CD4-positive, alpha-beta T cell treated with Interferon alpha-2 for 1 hour (primary cell): ENCODE data around the gene FBXL16.
"Not testable (repeated sequence)": the region's sequence is repeated elsewhere in the genome, so short reads cannot be mapped to it uniquely, and the experiment has no call there.

Experiments
- DNase-seq, 2 donors: peaks; one replicate each; pipeline ENCODE4 v3.0.0-alpha.2; 2020 to 2022

FBXL16 gene, protein sequence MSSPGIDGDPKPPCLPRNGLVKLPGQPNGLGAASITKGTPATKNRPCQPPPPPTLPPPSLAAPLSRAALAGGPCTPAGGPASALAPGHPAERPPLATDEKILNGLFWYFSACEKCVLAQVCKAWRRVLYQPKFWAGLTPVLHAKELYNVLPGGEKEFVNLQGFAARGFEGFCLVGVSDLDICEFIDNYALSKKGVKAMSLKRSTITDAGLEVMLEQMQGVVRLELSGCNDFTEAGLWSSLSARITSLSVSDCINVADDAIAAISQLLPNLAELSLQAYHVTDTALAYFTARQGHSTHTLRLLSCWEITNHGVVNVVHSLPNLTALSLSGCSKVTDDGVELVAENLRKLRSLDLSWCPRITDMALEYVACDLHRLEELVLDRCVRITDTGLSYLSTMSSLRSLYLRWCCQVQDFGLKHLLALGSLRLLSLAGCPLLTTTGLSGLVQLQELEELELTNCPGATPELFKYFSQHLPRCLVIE

DNA sequence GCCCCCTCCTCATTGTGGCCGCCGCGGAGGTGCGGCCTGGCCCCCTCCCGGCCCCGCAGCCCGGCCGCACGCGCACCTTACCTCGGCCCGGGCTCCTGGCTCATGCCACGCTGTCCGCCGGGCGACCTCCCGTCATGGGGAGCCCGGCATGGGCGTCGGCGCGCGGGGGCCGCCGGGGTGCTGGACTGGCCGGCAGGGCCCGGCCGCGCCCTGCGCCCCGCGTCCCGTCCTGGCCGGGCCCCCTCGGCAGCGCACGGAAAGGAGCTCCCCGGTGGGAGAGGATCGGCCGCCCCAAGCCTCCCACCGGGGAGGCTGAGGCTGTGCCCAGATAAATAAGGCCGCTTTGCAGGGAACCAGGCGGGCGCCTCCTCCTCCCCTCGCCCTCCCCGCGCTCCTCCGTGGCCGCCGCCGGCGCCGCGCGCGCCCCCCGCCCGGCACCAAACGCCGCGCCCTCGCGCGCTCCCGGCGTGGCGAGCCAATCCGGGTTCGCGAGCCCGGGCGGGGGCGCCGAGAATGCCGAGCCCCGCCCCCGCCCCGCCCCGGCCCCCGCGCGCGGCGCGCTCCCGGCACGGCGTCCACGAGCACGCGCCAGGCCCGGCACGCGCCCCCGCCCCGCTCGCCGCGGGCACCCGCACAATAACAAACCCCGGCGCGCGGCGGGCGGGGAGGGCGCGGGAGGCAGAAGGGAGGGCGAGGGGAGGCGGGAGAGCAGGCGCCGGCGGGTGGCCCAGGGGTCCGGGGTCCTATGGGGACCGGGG, at the start of gene FBXL16:
Gene FBXL16, minus strand, starts transcription at position 371 of the 758 bp plus-strand sequence. CDS start 8,396 bp downstream, outside the sequence.
- DNase-seq: no peak

DNA sequence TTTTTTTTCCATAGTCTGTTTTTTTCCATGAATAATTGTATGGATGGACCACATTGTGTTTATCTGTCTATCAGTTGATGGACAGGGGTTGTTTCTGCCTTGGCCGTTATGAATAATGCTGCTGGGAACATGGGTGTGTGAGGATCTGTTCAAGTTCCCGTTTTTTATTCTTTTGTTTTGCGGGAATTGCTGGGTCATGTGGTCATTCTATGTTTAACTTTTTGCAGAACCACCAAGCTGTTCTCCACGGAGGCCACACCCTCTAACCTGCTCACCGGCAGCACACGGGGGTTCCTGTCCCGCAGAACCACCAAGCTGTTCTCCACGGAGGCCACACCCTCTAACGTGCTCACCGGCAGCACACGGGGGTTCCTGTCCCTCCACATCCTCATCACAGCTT, 49.1 kb upstream of the FBXL16 start:
- DNase-seq: peak in 1 of 2 donors; percentile 43

DNA sequence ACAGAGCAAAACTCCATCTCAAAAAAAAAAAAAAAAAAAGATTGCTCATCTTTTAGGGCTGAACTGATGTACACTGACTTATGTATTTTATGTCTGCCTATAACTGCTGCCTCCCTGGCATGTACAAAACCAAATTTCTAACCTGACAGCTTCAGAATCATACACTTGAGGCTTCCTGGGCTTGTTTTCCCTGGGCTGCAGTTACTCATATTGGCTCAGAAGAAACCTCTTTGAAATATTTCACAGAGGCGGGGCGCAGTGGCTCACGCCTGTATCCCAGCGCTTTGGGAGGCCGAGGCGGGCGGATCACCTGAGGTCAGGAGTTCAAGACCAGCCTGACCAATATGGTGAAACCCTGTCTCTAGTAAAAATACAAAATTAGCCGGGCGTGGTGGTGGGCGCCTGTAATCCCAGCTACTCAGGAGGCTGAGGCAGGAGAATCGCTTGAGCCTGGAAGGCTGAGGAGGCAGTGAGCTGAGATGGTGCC, 48.6 kb upstream of the FBXL16 start:
- DNase-seq: not testable (repeated sequence)

DNA sequence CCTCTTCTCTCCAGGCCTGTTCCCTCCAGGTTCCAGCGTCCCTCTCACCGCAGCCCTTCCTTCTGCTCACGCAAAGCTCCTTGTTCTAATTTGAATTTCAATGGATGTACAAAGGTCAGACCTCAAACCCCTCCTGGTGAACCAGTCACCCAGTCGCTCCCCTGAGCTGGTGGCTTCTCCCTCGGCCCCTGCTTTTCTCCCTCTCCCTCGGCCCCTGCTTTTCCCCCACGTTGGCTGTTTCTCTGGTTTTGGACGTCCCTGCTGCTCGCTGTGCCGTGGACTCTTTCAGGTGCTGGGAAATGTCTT, 46.4 kb upstream of the FBXL16 start:
- no peak for DNase-seq

DNA sequence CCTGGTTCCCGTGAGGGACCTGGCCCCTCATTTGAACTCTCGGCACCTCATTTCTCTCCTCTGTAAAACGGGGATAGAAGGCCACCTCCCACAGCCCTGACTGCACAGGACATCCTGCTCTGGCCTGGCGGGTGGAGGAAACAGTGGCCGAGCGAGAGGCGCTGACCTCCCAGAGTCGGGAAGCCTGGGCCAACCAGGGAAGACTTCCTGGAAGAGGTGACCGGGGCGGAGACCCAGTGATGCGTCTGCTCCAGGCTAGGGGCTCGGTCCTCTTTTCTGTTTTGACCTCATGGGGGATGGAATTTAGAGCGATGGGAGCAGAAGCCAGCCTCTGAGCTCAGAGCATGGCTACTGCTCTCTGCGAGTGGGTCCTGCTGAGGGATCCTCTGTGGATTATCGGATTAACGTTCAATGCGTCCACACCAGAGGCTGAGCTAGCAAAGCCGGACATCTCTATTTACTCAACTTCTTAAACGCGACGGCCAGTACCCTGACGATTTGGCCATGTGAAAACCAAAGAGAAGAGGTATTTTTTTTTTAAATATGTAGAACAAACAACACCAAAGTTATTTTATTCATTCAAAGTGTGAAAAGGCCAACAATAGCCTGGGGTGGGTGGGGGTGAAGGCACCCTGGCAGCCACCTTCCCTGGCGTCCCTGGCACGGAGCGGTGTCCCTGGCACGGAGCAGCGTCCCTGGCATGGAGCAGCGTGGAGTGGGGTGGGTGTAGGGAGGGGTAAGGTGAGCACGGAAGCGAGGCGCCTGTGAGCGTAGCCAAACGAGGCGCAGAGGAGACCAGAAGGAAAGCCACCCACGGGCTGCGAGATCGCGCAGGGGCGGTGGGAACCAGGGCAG, 45.8 kb upstream of the FBXL16 start:
- DNase-seq: no peak

DNA sequence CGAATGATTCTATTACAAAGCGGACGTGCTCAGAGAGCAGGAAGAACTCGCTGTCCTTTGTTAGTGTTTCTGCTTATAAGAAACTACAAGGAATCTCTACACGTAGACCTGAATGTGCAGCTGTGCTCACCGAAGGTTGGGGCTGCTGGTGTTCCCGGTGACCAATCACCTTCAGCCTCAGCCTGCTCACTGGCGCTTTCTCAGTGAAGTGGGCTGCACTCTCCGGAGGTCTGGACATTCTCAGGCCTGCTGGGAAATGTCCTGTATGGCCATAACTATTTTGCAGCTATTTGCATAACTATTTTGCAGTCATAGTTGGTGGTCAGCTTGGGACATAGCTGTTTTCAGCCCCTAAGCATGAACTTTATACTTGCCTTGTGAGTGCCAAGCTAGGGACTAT, 44.9 kb upstream of the FBXL16 start:
- no peak for DNase-seq

DNA sequence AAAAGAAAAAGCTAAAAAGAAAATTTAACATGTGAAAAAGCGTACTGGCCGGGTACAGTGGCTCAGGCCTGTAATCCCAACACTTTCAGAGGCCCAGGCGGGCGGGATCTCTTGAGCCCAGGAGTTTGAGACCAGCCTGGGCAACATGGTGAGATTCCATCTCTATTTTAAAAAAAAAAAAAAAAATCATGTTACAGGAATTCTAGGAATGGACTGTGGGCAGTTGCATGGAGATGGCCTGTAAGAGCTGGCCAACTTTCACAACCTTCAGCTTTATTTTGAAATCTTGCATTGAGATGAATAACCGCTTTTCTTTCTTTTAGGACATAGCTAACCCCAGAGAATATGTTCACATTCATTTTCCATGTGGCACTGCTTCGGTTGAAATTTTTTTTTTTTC, 43.4 kb upstream of the FBXL16 start:
- no peak for DNase-seq

DNA sequence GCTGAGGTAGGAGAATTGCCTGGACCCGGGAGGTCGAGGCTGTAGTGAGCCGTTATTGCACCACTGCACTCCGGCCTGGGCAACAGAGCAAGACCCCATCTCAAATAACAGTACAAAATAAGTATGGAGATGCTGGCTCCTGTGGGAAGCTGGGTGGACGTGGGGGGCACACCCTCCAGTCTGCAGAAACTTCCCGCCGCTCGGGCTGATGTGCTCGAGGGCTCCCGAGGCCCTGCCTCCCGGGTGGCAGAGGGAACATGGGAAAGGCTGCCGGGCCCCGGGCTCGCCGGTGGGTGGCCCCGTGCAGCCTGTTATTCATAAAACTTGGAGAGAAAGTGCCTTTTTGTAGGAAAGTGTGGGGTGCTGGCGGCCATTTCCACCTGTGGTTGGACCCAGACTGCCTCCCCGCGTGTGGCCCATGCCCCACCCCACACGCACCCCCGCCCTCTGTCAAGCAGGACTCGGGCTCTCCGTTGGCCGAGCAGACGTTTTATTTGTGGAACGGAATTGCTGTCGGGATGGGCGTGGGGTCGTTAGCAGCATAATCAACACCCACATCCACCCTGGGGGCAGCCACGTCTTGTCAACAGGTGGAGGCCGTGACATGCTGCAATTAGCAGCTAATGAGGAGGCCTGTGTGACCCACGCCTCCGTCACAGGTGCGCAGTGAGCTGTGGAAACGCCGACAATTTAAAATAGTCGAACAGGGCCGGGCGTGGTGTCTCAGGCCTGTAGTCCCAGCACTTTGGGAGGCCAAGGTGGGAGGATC, 42.6 kb upstream of the FBXL16 start:
- no peak for DNase-seq

DNA sequence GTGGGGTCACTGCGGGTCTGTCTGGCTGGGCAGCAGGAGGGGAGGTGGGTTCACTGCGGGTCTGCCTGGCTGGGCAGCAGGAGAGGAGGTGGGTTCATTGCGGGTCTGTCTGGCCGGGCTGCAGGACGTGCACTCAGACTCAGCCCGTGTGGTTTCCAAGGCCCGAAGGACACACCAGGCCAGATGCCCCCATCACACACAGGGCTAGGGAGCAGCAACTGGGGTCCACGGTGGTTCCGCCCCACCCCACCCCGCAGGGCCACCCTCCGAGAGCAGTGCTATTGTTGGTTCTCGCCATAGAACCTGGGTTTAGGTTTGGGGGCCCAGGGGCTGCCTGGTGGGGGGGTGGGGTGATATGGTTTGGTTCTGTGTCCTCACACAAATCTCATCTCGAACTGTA, 41.0 kb upstream of the FBXL16 start:
- DNase-seq: no peak

DNA sequence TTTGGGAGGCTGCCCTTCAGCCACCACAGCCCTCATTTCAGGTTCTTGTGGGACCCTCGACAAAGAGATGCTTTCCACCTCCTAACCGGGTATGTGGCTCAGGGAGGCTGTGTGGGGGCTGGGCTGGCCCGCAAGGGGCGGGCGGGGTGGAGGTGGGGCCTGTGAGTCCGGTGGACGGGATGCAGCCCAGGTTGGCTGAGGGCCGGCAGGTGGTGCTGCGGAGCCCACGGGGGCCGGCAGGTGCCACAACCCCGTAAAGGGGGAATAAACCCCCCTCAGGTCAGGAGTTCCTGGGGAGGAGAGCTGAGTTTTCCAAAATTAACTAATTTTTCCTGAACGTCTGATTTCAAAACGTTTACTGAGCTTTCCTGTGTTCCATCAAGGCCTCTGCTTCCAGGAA, 40.1 kb upstream of the FBXL16 start:
- no peak for DNase-seq

DNA sequence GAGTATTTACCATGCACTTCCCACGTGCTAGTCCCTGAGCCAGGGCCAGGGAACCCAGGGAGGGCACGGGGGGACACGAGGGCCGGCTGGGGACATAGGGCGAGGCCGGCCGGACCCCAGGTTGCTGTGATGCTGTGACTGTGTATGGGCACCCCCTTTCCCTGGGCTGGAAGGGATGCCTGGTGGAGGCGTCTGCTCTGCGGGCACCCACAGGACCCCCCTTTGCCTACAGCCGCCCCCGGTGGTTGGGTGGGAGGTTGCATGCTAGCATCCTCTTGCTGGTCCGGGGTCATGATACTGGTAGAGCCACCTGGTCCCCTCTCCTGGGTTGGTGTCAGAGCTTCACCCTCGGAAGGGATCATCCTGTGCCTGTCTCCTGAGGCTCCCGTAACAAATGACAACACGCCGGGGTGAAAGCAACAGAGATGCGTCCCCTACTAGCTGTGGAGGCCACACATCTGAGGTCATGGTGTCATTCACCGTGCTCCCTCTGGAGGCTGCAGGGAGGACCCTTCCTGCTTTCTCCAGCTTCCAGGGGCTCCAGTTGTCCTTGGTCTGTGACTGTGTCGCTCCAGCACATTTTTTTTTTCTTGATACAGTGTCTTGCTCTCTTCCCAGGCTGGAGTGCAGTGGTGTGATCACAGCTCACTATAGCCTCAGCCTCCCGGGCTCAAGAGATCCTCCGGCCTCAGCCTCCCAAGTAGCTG, 38.3 kb upstream of the FBXL16 start:
- no peak for DNase-seq

DNA sequence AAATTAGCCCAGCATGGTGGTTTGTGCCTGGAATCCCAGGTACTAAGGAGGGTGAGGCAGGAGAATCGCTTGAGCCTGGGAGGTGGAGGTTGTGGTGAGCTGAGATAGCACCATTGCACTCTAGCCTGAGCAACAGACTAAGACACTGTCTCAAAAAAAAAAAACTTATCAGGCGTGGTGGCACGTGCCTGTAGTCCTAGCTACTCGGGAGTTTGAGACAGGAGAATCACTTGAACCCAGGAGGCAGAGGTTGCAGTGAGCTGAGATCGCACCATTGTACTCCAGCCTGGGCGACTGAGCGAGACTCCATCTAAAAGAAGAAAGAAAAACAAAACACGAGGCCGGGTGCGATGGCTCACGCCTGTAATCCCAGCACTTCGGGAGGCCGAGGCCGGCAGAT, 37.3 kb upstream of the FBXL16 start:
- not testable (repeated sequence) for DNase-seq

DNA sequence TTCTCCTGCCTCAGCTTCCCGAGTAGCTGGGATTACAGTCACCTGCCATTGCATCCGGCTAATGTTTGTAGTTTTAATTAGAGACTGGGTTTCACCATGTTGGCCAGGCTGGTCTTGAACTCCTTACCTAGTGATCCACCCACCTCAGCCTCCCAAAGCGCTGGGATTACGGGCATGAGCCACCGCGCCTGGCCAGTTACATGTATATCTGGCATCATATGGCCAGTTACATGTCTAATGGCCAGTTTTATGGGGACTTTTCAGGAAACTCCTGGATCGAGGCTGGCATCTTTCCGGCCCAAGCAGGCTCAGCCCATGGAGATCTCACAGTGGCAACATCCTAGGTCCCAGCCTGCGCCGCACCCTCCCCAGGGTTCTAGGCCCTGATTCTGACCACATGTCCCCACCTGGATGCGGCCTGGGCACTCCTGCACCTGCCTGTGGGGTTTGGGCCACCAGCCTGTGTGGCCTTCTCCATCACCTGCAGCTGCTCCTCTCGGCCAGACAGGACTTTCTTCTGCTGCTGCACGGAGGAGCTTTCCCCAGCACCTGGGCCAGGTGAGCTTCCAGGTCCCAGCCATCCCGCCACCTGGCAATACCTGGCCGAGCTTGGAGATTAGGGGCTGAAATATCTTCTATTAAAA, 36.5 kb upstream of the FBXL16 start:
- no peak for DNase-seq

DNA sequence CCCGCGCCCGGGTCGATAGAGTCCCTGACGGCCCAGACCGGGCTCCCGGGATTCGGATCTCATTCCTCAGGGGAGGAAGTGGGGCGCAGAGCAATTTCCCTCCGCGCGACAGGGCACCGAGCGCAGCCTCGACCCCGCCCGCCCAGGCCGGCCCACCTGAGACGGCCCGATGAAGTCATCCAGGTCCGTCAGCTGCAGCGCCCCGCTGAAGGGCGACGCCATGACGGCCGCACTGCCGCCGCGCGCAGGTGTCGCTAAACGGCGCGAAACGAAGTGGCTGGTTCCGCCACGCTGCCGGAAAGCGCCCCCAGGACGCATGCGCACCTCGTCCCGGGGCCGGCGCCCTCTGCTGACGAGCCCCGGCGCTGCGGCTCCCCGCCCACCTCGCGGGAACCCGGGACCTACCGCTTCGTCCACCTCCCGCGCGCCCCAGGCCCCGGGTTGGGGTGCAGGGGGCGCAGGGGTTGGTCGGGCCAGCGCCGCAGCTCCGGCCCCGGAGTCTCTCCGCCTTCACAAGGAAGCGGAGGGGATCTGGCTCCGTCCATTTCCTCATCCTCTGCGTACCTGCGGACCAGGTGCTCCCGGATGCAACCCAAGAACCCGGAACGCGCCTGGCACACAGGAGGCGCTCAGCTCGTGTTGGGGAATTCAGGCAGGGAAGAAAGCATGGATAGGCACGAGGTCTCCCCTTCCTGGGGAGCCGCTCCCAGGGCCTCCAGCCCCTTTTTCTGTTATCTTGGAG, 35.3 kb upstream of the FBXL16 start, which contains the start of gene CIAO3:
Gene CIAO3, minus strand, starts transcription at position 234 of the 742 bp plus-strand sequence. Its CDS starts 12 bp downstream, at position 222.
- peak; percentile 87 to 93 for DNase-seq

DNA sequence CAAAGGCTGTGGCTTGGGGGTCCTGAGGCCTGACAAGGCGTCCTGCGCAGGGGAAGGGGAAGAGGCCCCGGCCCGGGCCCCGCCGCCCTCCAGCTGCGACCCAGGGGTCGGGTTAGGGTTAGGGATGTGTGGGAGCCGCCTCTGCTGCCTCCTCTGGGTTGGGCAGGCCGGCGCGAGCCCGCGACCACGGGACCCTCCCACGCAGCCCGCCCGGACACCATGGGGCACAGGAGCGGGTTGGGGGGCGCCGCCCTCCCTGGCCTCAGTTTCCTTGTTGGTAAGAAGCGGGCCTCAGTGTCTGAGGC, 34.8 kb upstream of the FBXL16 start:
- no peak for DNase-seq

DNA sequence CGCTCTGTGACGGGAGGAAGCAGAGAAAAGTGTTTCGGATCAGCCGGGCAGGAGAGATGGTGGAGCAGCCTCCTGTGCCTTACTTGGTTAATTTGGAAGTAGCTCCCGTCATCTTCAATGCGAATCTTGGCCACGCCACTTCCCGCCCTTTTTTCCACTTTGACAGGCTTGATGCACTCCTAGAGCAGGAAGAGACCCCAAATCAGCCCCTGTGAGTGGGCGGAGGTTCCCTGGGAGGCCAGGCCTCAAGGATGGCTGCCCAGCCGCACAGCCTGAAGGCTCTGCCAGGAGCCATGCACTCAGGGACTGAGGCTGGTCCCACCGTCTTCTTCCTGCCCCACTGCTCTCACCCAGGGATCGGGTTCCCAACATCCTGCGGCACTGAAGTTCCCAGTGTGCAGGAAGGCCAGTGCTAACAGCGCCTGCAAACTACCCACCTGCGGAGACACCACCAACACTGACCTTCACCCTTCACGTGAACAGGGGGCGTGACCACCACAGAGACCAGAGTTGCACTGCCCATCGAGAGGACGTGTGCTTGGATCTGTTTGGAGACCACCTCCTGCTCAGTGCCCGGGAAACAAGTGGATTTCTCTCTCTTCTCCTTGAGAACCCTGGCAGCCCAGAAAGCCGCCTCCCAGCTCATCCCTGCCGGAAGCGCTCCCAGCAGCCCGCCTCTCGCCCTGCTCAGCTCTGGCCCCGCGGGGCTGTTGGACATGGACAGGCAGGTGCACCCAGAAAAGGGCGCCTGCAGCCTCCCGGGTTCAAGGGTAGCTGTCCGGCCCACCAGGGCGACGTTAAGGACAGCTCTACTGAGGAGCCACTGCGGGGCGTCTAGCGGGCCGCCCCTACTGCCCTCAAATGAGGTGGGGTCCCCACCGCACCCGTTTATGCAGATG, 34.2 kb upstream of the FBXL16 start:
- DNase-seq: no peak

DNA sequence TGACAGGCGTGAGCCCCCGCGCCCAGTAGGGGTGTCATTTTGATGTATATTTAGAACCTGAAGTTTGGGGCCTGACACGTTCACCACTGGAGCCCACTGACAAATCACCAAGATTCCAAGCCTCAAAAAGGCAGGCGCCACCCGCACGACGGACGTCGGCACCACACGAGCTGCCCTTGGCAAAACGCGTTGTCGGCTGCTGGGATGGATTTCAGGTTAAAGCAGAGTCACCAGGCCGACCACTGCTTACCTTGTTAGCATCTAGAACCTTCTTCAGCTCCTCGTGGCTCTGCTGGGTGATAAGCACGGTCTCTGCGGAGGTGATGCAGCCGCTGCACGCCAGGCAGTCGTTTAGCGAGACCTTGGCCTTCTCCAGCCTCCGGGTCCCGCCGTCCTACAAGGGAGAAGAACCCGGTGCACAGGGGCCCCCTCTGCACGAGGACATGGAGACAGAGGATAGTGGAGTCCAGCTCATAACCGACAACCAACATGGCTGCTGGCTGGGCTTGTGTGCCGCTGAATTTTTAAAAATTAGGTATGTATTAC, 31.4 kb upstream of the FBXL16 start:
- DNase-seq: no peak

DNA sequence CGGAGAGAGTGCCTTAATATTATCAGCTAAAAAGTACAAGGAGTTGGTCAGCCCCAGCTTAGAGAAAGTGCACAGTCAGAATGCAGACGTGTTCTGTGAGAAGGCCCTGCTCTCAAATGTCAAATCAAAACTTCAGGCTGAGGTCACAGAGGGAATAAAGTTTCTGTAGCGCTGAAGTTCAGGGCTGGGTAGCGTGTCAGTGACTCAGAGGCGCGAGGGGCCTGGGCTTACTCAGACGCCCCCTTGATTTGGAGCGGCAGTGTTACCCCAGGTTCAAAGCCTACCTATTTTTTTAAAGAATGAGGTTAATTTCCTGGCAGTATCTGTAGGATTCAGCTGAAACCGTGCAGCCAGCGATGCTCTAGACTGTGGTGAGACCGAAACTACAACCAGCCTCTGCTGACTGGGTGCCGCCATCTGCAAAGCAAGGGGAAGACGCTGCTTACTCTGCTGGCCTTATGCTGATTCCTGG, 30.4 kb upstream of the FBXL16 start:
- no peak for DNase-seq
